Right atrium auricular region (tissue), 2 donors: ENCODE data around the gene PPP5C. TPM values are rescaled to one million over a fixed set of nuclear protein-coding genes. Genes with fewer than 3 reads are reported as not detected.
A peak's percentile ranks its signal among the peaks of the same experiment; 100 is the strongest.

Experiments
- DNase-seq: peaks from one replicate; pipeline ENCODE4 v3.0.0-alpha.2; 2019; ENCODE audit warnings: low spot score
- H3K27ac ChIP-seq, 2 donors: fragments of 200-600 bp; sonication (generic); 1 replicate in 1 of 2; 2 replicates in 1 of 2; pipeline ENCODE4 v1.5.1; 2016 to 2019
- H3K27me3 ChIP-seq, 2 donors: fragments of 200-600 bp; sonication (generic); one replicate each; pipeline versions ENCODE4 v1.5.1 to v1.6.0; 2017 to 2019
- H3K36me3 ChIP-seq: fragments of 200-600 bp; sonication (generic); one replicate; pipeline ENCODE4 v1.5.1; 2016
- H3K4me1 ChIP-seq, 2 donors: fragments of 200-600 bp; sonication (generic); one replicate each; pipeline versions ENCODE4 v1.5.1 to v1.6.0; 2017 to 2019
- H3K4me3 ChIP-seq, 2 donors: fragments of 200-600 bp; sonication (generic); 1 replicate in 1 of 2; 2 replicates in 1 of 2; pipeline ENCODE4 v1.5.1; 2017 to 2019; ENCODE audit warnings: mild to moderate bottlenecking in 1 of 2, moderate library complexity in 1 of 2
- H3K9me3 ChIP-seq, 2 donors: fragments of 200-600 bp; sonication (generic); one replicate each; pipeline ENCODE4 v1.5.1; 2019
- total RNA-seq, 2 donors: library from RNA; depleted of rRNA; stranded (reverse); fragments of >200 nt; gene quantifications; one replicate each; pipeline ENCODE4 v1.1.0, GENCODE V29; 2016
- TF ChIP-seq, protein P1 (sequence below), 2 donors: fragments of 200-600 bp; sonication (generic); IDR thresholded peaks; one replicate each; pipeline ENCODE4 v1.5.1; 2019; ENCODE audit warnings: antibody characterized with exemption in 2 of 2

The PPP5C gene
- total RNA-seq, 2 donors from 2014 or later: 59.1 to 84.3 TPM

DNA sequence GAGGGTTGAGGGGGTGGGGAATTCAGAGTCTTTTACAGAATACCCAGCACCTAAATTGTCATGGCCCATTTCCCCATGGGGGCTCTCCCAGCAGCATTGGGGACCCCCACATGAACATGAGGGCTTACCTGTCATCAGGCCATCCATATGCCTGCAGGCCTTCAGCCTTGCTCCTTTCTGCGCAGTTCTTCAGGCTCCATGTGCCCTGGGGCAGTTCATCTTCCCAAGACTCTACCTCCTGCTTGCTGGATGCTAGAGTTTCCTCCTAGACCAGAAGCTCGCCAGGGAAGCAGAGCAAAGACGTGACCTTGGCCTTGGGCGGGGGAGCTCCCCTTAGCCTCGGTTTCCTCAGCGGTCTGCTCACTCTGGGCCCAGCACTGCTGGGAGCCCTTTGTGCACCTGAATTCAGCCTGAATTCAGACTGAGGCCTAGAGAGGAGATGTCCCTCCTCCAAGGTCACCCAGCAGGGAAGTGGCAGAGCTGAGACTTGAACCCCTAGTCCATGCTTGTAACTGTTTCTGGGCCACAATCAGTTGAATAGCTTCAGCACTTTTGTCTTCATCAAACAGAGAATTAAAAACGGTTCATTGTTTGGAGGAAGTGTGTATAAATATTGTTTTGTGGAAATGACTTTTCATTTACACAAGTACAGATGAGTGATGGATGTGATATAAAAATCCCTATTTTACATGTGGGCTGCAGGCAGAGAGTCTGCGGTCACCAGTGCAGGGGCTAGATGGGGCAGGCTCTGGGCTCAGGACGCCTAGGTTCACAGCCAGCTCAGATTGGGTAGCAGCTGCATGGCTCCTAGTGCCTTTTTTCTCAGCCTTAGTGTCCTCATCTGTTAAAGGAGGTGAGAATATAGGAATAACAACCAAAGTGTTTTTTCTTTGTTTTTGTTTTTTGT is 9.5 kb downstream of the PPP5C start:
- Histone ChIP-seq H3K36me3 (peaks cover 17% of the 10 kb centered on the region), H3K27me3 (no peaks in the 10 kb centered on the region), H3K4me3 (no peak overlapping the region), H3K4me1 (peaks cover 0 to 49% of the 10 kb centered on the region in 2 donors), H3K27ac (peak overlapping the region; percentile 80), H3K9me3 (no peaks in the 10 kb centered on the region)
- TF ChIP-seq, protein P1, sequence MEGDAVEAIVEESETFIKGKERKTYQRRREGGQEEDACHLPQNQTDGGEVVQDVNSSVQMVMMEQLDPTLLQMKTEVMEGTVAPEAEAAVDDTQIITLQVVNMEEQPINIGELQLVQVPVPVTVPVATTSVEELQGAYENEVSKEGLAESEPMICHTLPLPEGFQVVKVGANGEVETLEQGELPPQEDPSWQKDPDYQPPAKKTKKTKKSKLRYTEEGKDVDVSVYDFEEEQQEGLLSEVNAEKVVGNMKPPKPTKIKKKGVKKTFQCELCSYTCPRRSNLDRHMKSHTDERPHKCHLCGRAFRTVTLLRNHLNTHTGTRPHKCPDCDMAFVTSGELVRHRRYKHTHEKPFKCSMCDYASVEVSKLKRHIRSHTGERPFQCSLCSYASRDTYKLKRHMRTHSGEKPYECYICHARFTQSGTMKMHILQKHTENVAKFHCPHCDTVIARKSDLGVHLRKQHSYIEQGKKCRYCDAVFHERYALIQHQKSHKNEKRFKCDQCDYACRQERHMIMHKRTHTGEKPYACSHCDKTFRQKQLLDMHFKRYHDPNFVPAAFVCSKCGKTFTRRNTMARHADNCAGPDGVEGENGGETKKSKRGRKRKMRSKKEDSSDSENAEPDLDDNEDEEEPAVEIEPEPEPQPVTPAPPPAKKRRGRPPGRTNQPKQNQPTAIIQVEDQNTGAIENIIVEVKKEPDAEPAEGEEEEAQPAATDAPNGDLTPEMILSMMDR (IDR thresholded peaks at IDR 0.05): no peak
- DNase-seq: no peak

DNA sequence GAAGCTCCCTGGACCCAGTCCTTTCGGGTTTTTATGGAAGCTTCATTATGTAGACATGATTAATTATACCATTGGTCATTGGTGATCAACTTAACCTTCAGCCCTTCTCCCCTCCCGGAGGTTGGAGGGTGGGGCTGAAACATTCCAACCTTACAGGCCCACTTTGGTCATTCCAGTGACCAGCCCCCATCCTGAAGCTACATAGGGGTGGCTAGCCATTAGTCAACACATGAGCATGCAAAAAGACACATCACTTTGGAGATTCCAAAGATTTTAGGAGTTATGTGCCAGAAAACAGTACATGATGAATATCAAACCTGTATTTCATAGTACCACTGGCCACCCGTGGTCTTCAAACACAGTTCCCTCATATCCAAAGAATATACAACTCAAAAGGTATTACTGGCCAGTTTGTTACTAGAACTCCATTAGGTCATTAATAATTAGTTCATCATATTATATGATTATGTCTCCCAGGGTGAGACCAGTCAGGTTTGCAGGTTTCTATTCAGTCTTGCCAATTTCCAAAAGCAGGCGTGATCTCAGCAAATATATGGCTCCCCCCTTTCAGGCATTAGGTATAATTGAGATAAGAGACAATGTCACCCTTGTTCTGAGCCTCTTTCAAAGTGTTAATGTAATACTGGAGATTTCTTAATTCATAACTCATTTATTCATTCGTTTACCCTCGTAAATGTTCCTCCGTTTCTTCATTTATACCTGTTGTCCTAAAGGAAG is 11.1 kb downstream of the PPP5C start:
- Histone ChIP-seq H3K4me3 (no peak overlapping the region), H3K9me3 (no peaks in the 10 kb centered on the region), H3K27me3 (no peaks in the 10 kb centered on the region), H3K4me1 (peaks cover 0 to 33% of the 10 kb centered on the region in 2 donors), H3K27ac (peak overlapping the region in 1 of 2 donors; percentile 1), H3K36me3 (peaks cover 17% of the 10 kb centered on the region)
- TF ChIP-seq, protein P1 (IDR thresholded peaks at IDR 0.05): no peak
- no peak for DNase-seq

DNA sequence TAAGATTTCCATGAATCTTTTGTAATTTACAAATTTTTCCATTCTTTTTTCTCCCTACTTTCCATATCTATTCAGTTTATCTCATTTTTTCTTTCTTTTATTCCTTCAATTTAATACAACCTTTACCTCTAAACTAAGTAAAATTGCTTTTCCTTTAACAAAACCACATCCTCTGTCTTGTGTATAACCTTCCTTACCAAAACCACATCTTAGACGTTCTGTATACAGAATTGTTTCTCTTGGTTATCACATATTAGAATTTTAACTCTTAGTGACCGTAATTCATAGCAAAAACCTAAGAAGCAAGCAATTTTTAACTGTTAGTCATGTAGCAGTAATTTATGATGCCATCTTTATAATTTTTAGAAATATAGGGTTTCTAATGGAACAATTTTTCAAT is 15.0 kb downstream of the PPP5C start:
- no peak for DNase-seq
- Histone ChIP-seq H3K9me3 (no peaks in the 10 kb centered on the region), H3K27ac (no peak overlapping the region), H3K36me3 (peaks cover 5% of the 10 kb centered on the region), H3K4me1 (peaks cover 0 to 4% of the 10 kb centered on the region in 2 donors), H3K27me3 (no peaks in the 10 kb centered on the region), H3K4me3 (no peak overlapping the region)
- TF ChIP-seq, protein P1 (IDR thresholded peaks at IDR 0.05): no peak

DNA sequence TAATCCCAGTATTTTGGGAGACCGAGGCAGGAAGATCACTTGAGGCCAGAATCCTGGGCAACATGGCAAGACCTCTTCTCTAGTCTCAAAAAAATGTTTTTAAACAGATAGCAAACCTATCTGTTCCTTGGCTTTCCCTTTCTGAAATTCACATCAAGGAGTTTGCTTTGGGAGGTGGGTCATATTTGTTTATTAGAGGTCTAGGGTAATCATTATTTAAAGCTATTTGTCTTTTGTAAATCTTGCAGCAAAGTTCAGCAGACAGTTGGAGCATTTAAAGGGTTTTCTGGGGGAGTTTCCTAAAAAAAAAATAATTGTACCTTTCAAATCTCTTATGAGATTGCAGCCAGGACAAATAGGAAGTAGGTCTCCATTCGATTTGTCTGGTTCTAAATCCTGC is 17.5 kb downstream of the PPP5C start:
- no peaks in the 10 kb centered on the region for H3K27me3 ChIP-seq
- no peak for DNase-seq
- H3K36me3 ChIP-seq: peaks cover 5% of the 10 kb centered on the region
- H3K9me3 ChIP-seq: no peaks in the 10 kb centered on the region
- peaks cover 0 to 5% of the 10 kb centered on the region in 2 donors for H3K4me1 ChIP-seq
- H3K4me3 ChIP-seq: no peak overlapping the region
- TF ChIP-seq, protein P1 (IDR thresholded peaks at IDR 0.05): no peak
- no peak overlapping the region for H3K27ac ChIP-seq

DNA sequence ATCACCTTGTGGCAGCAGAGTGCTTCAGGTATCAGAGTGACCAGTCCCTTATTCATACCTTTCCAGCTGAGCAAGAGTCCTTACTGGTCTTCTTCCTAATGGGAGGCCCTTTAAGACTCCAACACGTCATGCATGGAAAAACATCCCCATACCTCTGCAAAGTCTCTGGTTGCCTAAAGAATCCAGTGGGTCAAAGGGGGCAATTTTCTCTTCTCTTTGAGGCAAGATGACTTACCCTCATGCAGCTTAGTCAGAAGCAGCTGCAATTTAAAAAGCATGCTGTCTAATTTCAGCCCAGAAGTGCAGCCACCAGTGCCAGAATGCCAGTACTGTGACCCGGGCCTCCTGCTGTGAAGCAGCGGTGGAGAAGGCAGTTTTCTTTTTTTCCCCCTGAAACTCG is 18.7 kb downstream of the PPP5C start:
- H3K36me3 ChIP-seq: peaks cover 5% of the 10 kb centered on the region
- no peak for DNase-seq
- H3K9me3 ChIP-seq: no peaks in the 10 kb centered on the region
- no peaks in the 10 kb centered on the region for H3K27me3 ChIP-seq
- H3K4me1 ChIP-seq: peaks cover 0 to 5% of the 10 kb centered on the region in 2 donors
- no peak overlapping the region for H3K4me3 ChIP-seq
- TF ChIP-seq, protein P1 (IDR thresholded peaks at IDR 0.05): no peak
- H3K27ac ChIP-seq: no peak overlapping the region
